GM21529 (cell line): ENCODE results near the gene C19orf18.
A peak's percentile ranks its signal among the peaks of the same experiment; 100 is the strongest.

ENCODE experiments used
- ATAC-seq: cut with Tn5 transposase; IDR thresholded peaks from one replicate; pipeline ENCODE4 v1.9.1; 2021; ENCODE audit not compliant: unreplicated experiment

Gene C19orf18

DNA sequence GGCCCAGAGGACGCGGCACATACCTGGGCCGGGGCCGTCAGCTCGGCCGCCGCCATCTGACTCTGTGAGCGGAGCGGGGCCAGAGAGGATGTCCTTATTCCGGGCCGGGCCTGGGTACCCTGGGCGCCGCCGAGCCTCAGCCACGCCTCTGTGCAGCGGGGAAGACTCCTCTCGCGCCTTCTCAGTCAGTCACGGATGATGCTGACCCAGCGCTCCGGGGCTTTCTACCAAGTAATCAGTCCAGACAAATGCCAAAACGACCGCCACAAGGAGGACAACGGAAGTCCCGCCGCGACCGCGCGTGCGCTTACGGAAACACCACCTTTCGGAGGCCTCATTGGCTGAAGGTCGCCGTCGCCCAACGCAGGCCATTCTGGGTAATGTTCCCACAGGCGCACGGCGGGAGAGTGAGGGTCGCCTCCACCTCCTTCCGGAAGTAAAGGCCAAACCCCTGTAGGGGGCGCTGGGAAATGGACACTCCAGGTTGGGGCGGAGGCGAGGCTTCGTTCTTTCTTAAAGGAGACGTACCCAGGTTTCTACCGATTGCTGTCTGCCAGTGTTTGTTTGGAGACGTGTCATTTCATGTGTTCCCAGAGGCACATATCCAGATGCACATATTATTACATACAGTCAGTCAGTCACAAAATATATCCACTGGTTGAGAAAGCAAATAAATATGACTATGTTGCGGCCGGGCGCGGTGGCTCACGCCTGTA lies 26.8 kb downstream of the C19orf18 start, which contains the start of gene ZNF256:
Gene ZNF256 (minus strand): TSS at position 288 of the 716 bp plus-strand sequence. CDS start 232 bp downstream, at position 56.
- peak; percentile 92 for ATAC-seq

DNA sequence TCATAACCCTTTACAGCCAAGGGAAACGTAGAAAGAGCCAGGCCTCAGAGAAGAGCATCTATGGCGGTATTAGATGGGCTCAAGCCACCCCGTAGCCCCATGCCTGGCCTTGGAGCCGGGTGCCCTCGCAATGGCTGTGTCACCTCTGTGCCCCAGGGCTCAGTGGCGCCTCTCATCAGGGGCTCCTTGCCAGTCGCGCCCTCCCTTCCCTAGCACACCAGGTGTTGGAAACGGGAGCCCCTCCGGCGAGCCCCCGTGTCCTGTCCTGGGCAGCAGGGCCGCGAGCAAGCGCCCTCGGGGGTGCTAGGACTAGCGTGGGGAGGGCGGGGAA lies 27.3 kb downstream of the C19orf18 start:
- no peak for ATAC-seq

DNA sequence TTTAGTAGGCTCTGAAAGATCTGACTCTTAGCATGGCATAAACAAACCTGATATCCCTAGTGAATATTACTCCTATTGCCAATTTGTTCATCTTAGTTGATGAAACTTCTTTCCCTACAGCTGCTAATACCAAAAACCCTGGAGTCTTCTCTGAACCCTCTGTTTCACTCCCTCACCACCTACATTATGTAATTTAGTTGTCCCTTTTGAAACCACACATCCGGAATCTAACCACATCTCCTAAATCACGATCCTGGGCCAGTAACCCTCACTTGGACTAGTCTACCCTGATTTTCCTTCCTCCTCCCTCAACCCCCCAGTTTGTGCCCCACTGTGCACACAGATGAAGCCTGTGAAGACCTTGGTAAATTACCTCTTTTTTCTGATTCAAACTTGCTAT lies 28.0 kb downstream of the C19orf18 start:
- no peak for ATAC-seq

DNA sequence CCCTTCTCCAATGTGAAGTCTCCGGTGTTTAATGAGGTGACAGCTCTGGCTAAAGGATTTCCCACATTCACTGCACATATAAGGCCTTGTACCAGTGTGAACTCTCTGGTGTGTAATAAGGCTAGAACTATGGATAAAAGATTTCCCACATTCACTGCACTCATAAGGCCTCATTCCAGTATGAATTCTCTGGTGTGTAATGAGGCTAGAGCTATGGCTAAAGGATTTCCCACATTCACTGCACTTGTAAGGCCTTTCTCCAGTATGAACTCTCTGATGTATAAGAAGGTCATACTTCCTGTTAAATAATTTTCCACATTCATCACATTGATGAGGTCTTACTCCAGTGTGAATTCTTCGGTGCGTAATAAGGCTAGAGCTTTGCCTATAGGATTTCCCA lies 32.7 kb downstream of the C19orf18 start:
- ATAC-seq: no peak

DNA sequence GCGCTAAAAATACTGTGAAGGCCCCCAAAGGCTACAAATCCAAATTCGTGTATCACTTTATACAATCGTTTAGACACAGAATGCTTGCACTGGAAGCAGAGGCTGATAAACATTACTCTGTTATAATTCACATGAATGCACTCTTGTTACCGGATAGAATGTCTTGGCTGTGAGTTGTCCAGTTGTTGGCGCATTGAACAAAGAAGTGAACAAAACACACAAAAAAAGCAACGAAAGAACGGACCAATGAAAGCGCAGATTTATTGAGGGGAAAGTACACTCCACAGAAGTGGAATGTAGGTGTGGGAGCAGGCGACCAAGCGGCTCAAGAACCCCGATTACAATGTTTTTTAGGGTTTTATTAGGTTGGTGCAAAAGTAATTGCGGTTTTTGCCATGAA lies 38.6 kb downstream of the C19orf18 start:
- ATAC-seq: no peak

DNA sequence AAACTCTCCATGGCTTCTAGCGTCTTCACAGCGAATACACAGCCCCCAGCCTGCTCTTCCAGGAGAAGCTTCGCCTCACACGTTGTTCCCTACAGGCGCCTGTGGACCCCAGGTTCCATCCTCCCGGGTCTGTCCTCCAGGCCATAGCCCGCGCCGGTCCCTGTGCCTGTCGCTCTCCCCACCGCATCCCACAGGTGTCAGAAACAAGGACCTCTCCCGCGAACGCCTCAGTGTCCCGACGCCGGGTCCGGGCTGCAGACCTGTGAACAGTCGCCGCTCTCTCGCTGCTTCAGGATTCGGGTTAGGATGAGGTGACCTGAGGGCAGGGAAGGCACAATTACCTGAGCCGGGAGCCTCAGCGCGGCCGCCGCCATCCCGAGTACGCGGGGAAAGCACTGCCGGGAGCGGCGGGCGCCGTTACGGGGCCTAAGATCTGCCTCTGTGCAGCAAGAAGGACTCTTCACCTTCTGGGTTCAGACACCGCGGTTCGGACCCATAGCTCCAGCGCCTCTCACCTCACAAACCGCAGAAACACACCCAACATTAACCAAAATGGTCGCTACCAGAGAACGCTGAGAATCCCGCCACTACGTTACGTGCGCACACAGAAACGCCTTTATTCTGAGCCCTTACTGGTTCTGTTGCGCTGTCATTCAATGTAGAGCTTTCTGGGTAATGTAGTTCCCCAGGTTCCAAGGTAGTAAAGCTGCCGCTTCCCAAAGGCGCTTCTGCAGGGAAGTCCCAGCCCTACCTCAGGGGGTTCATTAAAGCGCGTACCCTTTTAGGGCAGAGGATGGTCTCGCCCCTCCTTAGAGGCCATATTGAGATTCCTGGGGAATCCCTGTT lies 39.3 kb downstream of the C19orf18 start, which contains the start of gene ZNF418:
Gene ZNF418 (minus strand): TSS at position 583 of the 846 bp plus-strand sequence. CDS start 1,580 bp downstream, outside the sequence.
- peak; percentile 74 for ATAC-seq

DNA sequence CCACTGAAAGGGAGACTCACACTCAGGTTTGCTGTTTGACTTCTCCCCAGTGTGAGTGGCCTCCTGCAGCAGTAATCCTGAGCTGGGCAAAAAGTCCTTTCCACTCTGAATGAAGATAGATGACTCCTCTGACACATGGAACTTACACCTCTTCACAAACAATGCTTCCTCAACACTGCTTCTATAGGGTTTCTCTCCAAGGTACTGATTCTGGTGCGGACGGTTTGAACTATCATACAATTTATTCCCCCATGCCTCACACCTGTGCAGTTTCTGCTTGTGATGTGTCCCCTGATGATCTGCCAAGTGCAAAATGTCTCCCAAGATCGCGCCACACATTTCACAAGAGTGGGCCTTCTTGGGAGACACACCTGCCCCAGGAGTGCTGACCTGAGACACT lies 46.7 kb downstream of the C19orf18 start:
- ATAC-seq: no peak

DNA sequence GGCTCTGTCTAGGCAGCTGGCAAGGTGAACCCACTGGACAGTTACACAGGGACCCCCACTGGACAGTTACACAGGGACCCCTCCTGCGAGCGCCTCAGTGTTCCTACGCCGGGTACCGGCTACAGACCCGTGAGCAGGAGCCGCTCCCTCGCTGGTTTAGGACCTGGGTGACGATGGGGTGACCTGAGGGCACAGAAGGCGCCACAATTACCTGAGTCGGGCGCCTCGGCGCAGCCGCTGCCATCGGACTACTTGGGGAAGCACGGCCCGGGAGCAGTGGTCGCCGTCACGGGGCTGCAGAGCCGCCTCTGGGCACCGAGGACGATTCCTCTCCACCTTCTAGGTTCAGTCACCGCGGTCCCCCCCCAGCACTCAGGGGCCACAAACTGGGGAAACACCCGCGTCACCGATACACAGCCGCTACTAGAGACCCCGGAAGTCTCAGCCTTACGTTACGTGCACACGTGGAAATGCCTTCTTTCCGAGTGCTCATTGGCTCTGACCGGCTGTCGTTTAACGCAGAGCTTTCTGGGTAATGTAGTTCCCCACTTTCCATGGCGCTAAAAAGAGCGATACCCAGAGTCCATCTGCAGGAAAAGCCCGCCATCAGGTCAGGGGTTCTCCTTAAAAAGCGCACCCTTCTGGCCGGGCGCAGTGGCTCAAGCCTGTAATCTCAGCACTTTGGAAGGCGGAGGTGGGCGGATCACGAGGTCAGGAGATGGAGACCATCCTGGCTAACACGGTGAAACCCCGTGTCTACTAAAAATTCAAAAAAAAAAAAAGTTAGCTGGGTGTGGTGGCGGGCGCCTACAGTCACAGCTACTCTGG lies 58.0 kb downstream of the C19orf18 start, which contains the start of gene ZNF417:
Gene ZNF417 (minus strand): TSS at position 425 of the 828 bp plus-strand sequence. CDS start 181 bp downstream, at position 244.
- ATAC-seq: peak; percentile 97

DNA sequence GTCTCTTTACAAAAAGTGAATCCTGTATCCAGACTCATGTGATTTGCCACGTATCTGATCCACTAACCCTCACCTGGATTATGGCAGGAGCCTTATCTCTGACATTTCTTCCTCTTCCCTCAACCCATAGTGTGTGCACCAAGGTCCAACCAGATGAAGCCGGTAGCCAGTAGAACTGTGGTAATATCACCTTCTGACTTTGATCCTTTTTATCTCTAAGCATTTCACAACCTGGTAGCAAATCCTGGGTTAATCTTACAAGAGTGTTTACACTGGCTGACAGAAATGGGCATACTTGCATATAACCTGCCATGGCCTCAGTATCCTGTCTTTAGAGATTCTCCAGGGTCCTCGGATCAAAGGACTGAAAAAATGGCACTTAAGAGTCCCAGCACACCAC lies 59.8 kb downstream of the C19orf18 start:
- no peak for ATAC-seq
